OCI-LY7 (cell line): Measurements from ENCODE around the gene COQ8B.

Source experiments
- EZH2phosphoT487 ChIP-seq: fragments of 200-600 bp; sonication (generic); IDR thresholded peaks from 2 replicates; pipeline ENCODE4 v1.6.1; 2018; ENCODE audit warnings: low read depth, borderline replicate concordance, mild to moderate bottlenecking, mixed run types, antibody characterized with exemption, low read length, moderate library complexity, mixed read lengths
- TF ChIP-seq, protein P1 (sequence below): fragments of 200-600 bp; sonication (generic); conservative IDR thresholded peaks from 2 replicates; pipeline ENCODE4 v1.5.1; 2014; ENCODE audit warnings: mild to moderate bottlenecking, antibody characterized with exemption, low read length, moderate library complexity, mixed read lengths

GRCh38 chr19:40743926-40744325, 27.2 kb upstream of the COQ8B start:
- no peak for TF ChIP-seq EZH2phosphoT487
- TF ChIP-seq, protein P1, sequence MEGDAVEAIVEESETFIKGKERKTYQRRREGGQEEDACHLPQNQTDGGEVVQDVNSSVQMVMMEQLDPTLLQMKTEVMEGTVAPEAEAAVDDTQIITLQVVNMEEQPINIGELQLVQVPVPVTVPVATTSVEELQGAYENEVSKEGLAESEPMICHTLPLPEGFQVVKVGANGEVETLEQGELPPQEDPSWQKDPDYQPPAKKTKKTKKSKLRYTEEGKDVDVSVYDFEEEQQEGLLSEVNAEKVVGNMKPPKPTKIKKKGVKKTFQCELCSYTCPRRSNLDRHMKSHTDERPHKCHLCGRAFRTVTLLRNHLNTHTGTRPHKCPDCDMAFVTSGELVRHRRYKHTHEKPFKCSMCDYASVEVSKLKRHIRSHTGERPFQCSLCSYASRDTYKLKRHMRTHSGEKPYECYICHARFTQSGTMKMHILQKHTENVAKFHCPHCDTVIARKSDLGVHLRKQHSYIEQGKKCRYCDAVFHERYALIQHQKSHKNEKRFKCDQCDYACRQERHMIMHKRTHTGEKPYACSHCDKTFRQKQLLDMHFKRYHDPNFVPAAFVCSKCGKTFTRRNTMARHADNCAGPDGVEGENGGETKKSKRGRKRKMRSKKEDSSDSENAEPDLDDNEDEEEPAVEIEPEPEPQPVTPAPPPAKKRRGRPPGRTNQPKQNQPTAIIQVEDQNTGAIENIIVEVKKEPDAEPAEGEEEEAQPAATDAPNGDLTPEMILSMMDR, result no peak
